HEK293 (cell line): Measurements from ENCODE around the gene INO80.

Experiments
- CTCF ChIA-PET: fragments of 350-600 bp; formaldehyde crosslinking; extraction: SDS; loops from one replicate; lab custom pipeline; 2021; ENCODE audit warnings: antibody characterized with exemption; lab: Yijun Ruan, JAX
- POLR2A ChIA-PET: fragments of 300-600 bp; formaldehyde crosslinking; extraction: SDS; loops from one replicate; lab custom pipeline; 2020; ENCODE audit warnings: antibody characterized with exemption, inconsistent platforms; lab: Yijun Ruan, JAX
- H3K27ac ChIP-seq: fragments of 200-500 bp; sonication (Bioruptor generic); 2 replicates; pipeline ENCODE4 v1.5.1; 2014; ENCODE audit warnings: low read depth, low read length, control low read depth, inconsistent platforms; ENCODE audit errors: extremely low read depth
- H3K36me3 ChIP-seq, 2 experiments: fragments of 200-500 bp in 1 of 2; sonication (Bioruptor generic) in 1 of 2; 1 replicate in 1 of 2; 2 replicates in 1 of 2; pipeline ENCODE4 v1.5.1; 2014 to 2017; ENCODE audit warnings: inconsistent platforms in 2 of 2, low read length in 2 of 2; ENCODE audit not compliant: control insufficient read depth in 2 of 2, insufficient read depth in 1 of 2
- H3K4me1 ChIP-seq: fragments of 200-500 bp; sonication (Bioruptor generic); 2 replicates; pipeline ENCODE4 v1.5.1; 2014; ENCODE audit warnings: mild to moderate bottlenecking, low read length, inconsistent platforms; ENCODE audit not compliant: control insufficient read depth, insufficient read depth
- H3K4me3 ChIP-seq: 2 replicates; pipeline ENCODE4 v1.5.1; 2011; ENCODE audit warnings: low read depth, mild to moderate bottlenecking, control low read depth, low read length, moderate library complexity
- H3K9me3 ChIP-seq: fragments of 200-500 bp; sonication (Bioruptor generic); 2 replicates; pipeline ENCODE4 v1.5.1; 2014; ENCODE audit warnings: low read depth, low read length, inconsistent platforms; ENCODE audit not compliant: control insufficient read depth, insufficient read depth
- GLIS2 ChIP-seq: fragments of 450-650 bp; formaldehyde crosslinking; IDR thresholded peaks from 2 replicates; pipeline ENCODE4 v1.5.1; 2016; ENCODE audit warnings: missing biosample characterization, missing genetic modification characterization
- KLF9 ChIP-seq: fragments of 450-650 bp; formaldehyde crosslinking; IDR thresholded peaks from 2 replicates; pipeline ENCODE4 v1.5.1; 2016; ENCODE audit warnings: missing biosample characterization, missing genetic modification characterization, low read depth
- OSR2 ChIP-seq: fragments of 450-650 bp; formaldehyde crosslinking; IDR thresholded peaks from 2 replicates; pipeline ENCODE4 v1.5.1; 2016; ENCODE audit warnings: missing biosample characterization, missing genetic modification characterization
- SCRT2 ChIP-seq: fragments of 450-650 bp; formaldehyde crosslinking; IDR thresholded peaks from 2 replicates; pipeline ENCODE4 v1.5.1; 2016; ENCODE audit warnings: missing biosample characterization, missing genetic modification characterization
- ZBTB17 ChIP-seq: fragments of 450-650 bp; formaldehyde crosslinking; IDR thresholded peaks from 2 replicates; pipeline ENCODE4 v1.5.1; 2016; ENCODE audit warnings: missing biosample characterization, missing genetic modification characterization
- ZBTB49 ChIP-seq: fragments of 450-650 bp; formaldehyde crosslinking; IDR thresholded peaks from 2 replicates; pipeline ENCODE4 v1.5.1; 2016; ENCODE audit warnings: missing biosample characterization, missing genetic modification characterization, low read depth
- ZNF121 ChIP-seq: fragments of 450-650 bp; formaldehyde crosslinking; IDR thresholded peaks from 2 replicates; pipeline ENCODE4 v1.5.1; 2016; ENCODE audit warnings: missing biosample characterization, missing genetic modification characterization
- ZNF140 ChIP-seq: fragments of 450-650 bp; formaldehyde crosslinking; IDR thresholded peaks from 2 replicates; pipeline ENCODE4 v1.5.1; 2016; ENCODE audit warnings: missing biosample characterization, missing genetic modification characterization
- ZNF362 ChIP-seq: fragments of 450-650 bp; formaldehyde crosslinking; IDR thresholded peaks from 2 replicates; pipeline ENCODE4 v1.5.1; 2016; ENCODE audit warnings: missing biosample characterization, missing genetic modification characterization
- ZNF398 ChIP-seq: fragments of 450-650 bp; formaldehyde crosslinking; IDR thresholded peaks from 2 replicates; pipeline ENCODE4 v1.5.1; 2017; ENCODE audit warnings: missing biosample characterization, missing genetic modification characterization
- ZNF501 ChIP-seq: fragments of 450-650 bp; formaldehyde crosslinking; IDR thresholded peaks from 2 replicates; pipeline ENCODE4 v1.5.1; 2016; ENCODE audit warnings: missing biosample characterization, missing genetic modification characterization
- ZNF555 ChIP-seq: fragments of 450-650 bp; formaldehyde crosslinking; conservative IDR thresholded peaks from 2 replicates; pipeline ENCODE4 v1.5.1; 2017; ENCODE audit warnings: missing biosample characterization, mild to moderate bottlenecking, missing genetic modification characterization, inconsistent platforms

Gene INO80

GRCh38 chr15:40948706-40949473, 167.2 kb downstream of the INO80 start (continued):
- TF ChIP-seq ZNF140 (no peak), ZBTB17 (tag by site-specific recombination) (no peak), ZBTB49 (tag by site-specific recombination) (no peak), OSR2 (no peak), ZNF555 (tag by site-specific recombination) (no peak), ZNF121 (tag by site-specific recombination) (no peak), KLF9 (tag by site-specific recombination) (no peak)

- CTCF ChIA-PET: interaction anchor here (0.7 kb wide), 1 partner anchor 110 kb away, joined by 3 read pairs; no protein-coding TSS in a partner anchor
- H3K27ac ChIP-seq: no peak overlapping the region
- H3K4me1 ChIP-seq: peaks cover 4% of the 10 kb centered on the region; the same call in 1 of the 2 replicates
- no peak overlapping the region for H3K4me3 ChIP-seq
- H3K36me3 ChIP-seq: no peaks in the 10 kb centered on the region
- no peaks in the 10 kb centered on the region for H3K9me3 ChIP-seq
- no peak for TF ChIP-seq ZNF398 (tag by site-specific recombination)
- TF ChIP-seq ZNF362 (tag by site-specific recombination): no peak
- TF ChIP-seq ZNF501: no peak
- POLR2A ChIA-PET: no interaction called here
Measured at GRCh38 chr15:40944510-40945296, 171.4 kb downstream of the INO80 start.

- Histone ChIP-seq H3K9me3 (no peaks in the 10 kb centered on the region), H3K4me1 (peaks cover 4% of the 10 kb centered on the region; the same call in 1 of the 2 replicates), H3K36me3 (no peaks in the 10 kb centered on the region), H3K27ac (no peak overlapping the region), H3K4me3 (no peak overlapping the region)
- TF ChIP-seq SCRT2 (tag by site-specific recombination): 0 out of 2 replicates have a peak, but pooled peaks have one; percentile 17
- TF ChIP-seq GLIS2 (tag by site-specific recombination): no peak
- ChIA-PET POLR2A (no interaction called here), CTCF (interaction anchor here (0.7 to 3.5 kb wide), 2 partner anchors 8 to 111 kb away, joined by 3 to 26 read pairs; partner anchors contain the start of gene CHAC1)
Measured at GRCh38 chr15:40943764-40944365, 172.2 kb downstream of the INO80 start.
